Vagina (tissue), 2 donors: ENCODE results near the gene CARD9. TPM values are rescaled to one million over a fixed set of nuclear protein-coding genes. Genes with fewer than 3 reads are reported as not detected.

Source experiments
- DNase-seq, 2 donors: peaks; one replicate each; pipeline ENCODE4 v3.0.0-alpha.2; 2017; ENCODE audit errors: extremely low spot score in 2 of 2
- H3K27ac ChIP-seq: fragments of 200-600 bp; sonication (generic); one replicate; pipeline ENCODE4 v1.5.1; 2019
- H3K27me3 ChIP-seq: fragments of 200-600 bp; sonication (generic); one replicate; pipeline ENCODE4 v1.5.1; 2019
- H3K36me3 ChIP-seq, 2 donors: fragments of 200-600 bp; sonication (generic); one replicate each; pipeline ENCODE4 v1.5.1; 2017 to 2019
- H3K4me1 ChIP-seq: fragments of 200-600 bp; sonication (generic); one replicate; pipeline ENCODE4 v1.5.1; 2019
- H3K4me3 ChIP-seq, 2 donors: fragments of 200-600 bp; sonication (generic); 1 replicate in 1 of 2; 2 replicates in 1 of 2; pipeline ENCODE4 v1.5.1; 2016 to 2019
- H3K9me3 ChIP-seq: fragments of 200-600 bp; sonication (generic); one replicate; pipeline ENCODE4 v1.5.1; 2019
- POLR2A ChIP-seq, 2 donors: fragments of 450-650 bp; IDR thresholded peaks; one replicate each; pipeline ENCODE4 v1.6.1; 2017; ENCODE audit warnings: antibody characterized with exemption in 2 of 2, mild to moderate bottlenecking in 2 of 2, moderate library complexity in 2 of 2
- POLR2AphosphoS5 ChIP-seq, 2 donors: sonication (generic); formaldehyde crosslinking; IDR thresholded peaks; one replicate each; pipeline ENCODE4 v1.9.0; 2017; ENCODE audit warnings: antibody characterized with exemption in 2 of 2, mild to moderate bottlenecking in 2 of 2, low read depth in 1 of 2; ENCODE audit not compliant: insufficient read depth in 1 of 2
- intact Hi-C: fragments of 100-400 bp; cut with DNase I; formaldehyde crosslinking; loops from one replicate; pipeline ENCODE4 v1.15.1; 2023
- total RNA-seq: library from RNA; depleted of rRNA; stranded (reverse); fragments of >200 nt; gene quantifications from one replicate; pipeline ENCODE4 v1.2.3, GENCODE V29; 2016
- TF ChIP-seq, protein P1 (sequence below), 3 experiments: fragments of 450-650 bp in 2 of 3; fragments of 200-600 bp in 1 of 3; sonication (generic) in 1 of 3; IDR thresholded peaks; one replicate each; pipeline ENCODE4 v1.5.1; 2017 to 2019; ENCODE audit warnings: antibody characterized with exemption in 3 of 3, mild to moderate bottlenecking in 2 of 3, moderate library complexity in 2 of 3

Gene CARD9
- total RNA-seq, 1 donor from 2014 or later, result 16.9 TPM

DNA sequence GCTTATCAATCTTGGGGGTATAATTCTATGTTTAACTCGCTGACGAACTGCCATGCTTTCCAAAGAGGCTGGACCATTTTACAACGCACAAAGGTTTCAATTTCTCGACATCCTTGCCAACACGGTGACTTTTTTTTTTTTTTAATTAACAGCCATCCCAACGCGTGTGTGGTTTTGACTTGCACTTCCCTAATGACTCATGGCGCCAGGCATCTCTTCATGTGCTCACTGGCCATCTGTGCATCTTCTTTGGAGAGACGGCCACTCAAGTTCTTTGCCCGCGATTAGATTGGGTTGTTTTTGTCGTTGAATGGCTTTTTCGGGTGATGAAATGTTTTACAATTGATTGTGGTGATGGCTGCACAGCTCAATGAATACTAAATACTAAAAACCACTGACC, 12.5 kb upstream of the CARD9 start:
- intact Hi-C loops, result no loop called here
- Histone ChIP-seq H3K36me3 (peaks cover 0 to 79% of the 10 kb centered on the region in 2 donors), H3K4me3 (no peak overlapping the region), H3K27me3 (no peaks in the 10 kb centered on the region), H3K4me1 (no peaks in the 10 kb centered on the region), H3K9me3 (no peaks in the 10 kb centered on the region), H3K27ac (no peak overlapping the region)
- no peak for TF ChIP-seq POLR2A (IDR thresholded peaks at IDR 0.05)
- TF ChIP-seq, protein P1, sequence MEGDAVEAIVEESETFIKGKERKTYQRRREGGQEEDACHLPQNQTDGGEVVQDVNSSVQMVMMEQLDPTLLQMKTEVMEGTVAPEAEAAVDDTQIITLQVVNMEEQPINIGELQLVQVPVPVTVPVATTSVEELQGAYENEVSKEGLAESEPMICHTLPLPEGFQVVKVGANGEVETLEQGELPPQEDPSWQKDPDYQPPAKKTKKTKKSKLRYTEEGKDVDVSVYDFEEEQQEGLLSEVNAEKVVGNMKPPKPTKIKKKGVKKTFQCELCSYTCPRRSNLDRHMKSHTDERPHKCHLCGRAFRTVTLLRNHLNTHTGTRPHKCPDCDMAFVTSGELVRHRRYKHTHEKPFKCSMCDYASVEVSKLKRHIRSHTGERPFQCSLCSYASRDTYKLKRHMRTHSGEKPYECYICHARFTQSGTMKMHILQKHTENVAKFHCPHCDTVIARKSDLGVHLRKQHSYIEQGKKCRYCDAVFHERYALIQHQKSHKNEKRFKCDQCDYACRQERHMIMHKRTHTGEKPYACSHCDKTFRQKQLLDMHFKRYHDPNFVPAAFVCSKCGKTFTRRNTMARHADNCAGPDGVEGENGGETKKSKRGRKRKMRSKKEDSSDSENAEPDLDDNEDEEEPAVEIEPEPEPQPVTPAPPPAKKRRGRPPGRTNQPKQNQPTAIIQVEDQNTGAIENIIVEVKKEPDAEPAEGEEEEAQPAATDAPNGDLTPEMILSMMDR (IDR thresholded peaks at IDR 0.05), result no peak
- no peak for TF ChIP-seq POLR2AphosphoS5 (IDR thresholded peaks at IDR 0.05; ENCODE audit: insufficient read depth in 1 of 2, low read depth in 1 of 2)
- no peak for DNase-seq

DNA sequence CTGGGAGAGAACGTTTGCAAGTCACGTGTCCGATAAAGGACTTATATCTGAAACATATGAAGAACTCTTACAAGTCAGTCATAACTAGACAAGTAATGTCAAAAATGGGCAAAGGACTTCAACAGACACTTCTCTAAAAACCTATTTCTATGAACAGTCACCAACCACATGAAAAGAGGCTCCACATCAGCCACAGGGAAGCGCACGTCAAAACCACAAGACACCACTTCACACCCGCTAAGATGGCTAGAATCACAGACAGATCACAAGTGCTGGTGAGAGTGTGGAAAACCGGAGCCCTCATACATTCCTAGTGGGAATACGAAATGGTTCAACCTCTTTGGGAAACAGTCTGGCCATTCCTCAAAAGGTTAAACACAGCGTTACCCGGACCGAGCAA, 11.5 kb upstream of the CARD9 start:
- Histone ChIP-seq H3K4me3 (no peak overlapping the region), H3K9me3 (no peaks in the 10 kb centered on the region), H3K27me3 (no peaks in the 10 kb centered on the region), H3K27ac (no peak overlapping the region), H3K4me1 (no peaks in the 10 kb centered on the region), H3K36me3 (peaks cover 0 to 85% of the 10 kb centered on the region in 2 donors)
- no peak for TF ChIP-seq POLR2AphosphoS5 (IDR thresholded peaks at IDR 0.05; ENCODE audit: insufficient read depth in 1 of 2, low read depth in 1 of 2)
- TF ChIP-seq, protein P1 (IDR thresholded peaks at IDR 0.05), result no peak
- no peak for TF ChIP-seq POLR2A (IDR thresholded peaks at IDR 0.05)
- no peak for DNase-seq
- intact Hi-C loops, result no loop called here

DNA sequence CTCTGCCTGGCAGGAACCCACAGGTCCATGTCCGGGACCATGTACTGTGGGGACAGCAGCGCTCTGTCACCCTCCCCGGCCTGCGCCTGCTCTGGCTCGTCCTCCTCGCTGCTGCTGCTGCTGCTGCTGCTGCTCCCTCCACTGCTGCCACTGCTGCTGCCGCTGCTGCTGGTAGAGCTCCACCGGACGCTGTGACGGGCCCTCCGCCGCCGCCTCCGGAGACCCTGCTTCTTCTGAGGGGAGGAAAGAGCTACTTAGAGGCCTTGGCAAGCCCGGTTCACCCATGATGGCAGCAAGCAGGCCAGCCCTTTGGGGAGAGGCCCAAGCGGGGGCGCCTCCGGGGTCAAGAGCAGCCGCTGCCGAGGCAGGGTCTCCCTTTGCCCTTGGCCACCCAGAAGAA, 10.0 kb upstream of the CARD9 start:
- Histone ChIP-seq H3K36me3 (peaks cover 0 to 72% of the 10 kb centered on the region in 2 donors), H3K27me3 (no peaks in the 10 kb centered on the region)
- intact Hi-C loops, result no loop called here

DNA sequence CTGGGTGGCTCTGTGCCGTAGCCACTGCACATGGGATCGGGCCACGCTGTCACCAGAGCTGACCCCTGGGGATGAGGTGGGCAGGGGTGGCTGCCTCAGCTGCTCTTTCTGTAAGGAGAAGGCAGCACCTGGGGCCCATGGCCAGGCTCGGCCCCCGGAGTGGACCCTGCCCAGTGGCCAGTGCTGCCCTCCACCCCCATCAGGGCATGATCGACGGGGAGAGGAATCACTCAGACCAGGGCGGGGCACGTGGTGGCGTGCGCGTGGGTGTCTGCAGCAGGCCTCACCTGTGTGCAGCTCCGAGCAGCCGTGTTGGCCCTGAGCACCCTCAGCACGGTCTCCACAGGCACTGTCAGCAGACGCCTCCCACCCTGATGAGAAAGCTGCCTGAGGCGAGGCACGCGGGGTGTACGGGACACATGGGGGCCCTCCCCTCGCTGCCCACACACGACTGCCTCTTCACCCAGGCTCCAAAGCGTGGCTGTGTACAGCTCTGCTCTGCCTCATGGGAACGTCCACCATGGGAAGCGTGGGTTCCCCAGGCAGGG, 8.6 kb upstream of the CARD9 start:
- H3K4me3 ChIP-seq, result no peak overlapping the region
- DNase-seq, result no peak
- TF ChIP-seq, protein P1 (IDR thresholded peaks at IDR 0.05), result no peak
- TF ChIP-seq POLR2AphosphoS5 (IDR thresholded peaks at IDR 0.05; ENCODE audit: insufficient read depth in 1 of 2, low read depth in 1 of 2), result no peak
- peaks cover 0 to 58% of the 10 kb centered on the region in 2 donors for H3K36me3 ChIP-seq
- H3K9me3 ChIP-seq, result no peaks in the 10 kb centered on the region
- H3K27me3 ChIP-seq, result no peaks in the 10 kb centered on the region
- intact Hi-C loops, result no loop called here
- H3K4me1 ChIP-seq, result no peaks in the 10 kb centered on the region
- H3K27ac ChIP-seq, result no peak overlapping the region

More for the DNA sequence above, 10.0 kb upstream of the CARD9 start:
- H3K9me3 ChIP-seq, result no peaks in the 10 kb centered on the region
- TF ChIP-seq POLR2A (IDR thresholded peaks at IDR 0.05) (no peak), POLR2AphosphoS5 (IDR thresholded peaks at IDR 0.05; ENCODE audit: insufficient read depth in 1 of 2, low read depth in 1 of 2) (no peak)
- TF ChIP-seq, protein P1 (IDR thresholded peaks at IDR 0.05), result no peak
- no peak overlapping the region for H3K27ac ChIP-seq
- H3K4me3 ChIP-seq, result no peak overlapping the region
- no peak for DNase-seq
- H3K4me1 ChIP-seq, result no peaks in the 10 kb centered on the region

DNA sequence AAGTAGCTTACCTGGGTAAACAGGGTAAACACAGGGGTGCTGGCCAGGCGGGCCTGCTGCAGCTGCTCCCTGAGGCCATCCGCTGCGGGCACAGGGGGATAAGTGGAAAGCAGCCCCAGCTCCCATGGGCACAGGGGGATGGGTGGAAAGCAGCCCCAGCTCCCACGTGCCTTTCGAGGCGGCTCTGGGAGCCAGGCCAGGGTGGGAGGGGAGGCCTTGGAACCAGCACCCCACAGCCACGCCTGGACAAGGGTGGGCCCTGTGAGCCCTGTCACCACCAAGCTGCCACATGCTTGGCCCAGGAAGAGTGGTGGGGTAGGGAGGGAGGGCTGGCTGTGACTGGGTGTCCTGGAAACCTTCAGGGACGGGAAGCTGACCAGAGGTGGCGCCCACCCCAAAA, 7.8 kb upstream of the CARD9 start:
- Histone ChIP-seq H3K27ac (no peak overlapping the region), H3K4me3 (no peak overlapping the region), H3K36me3 (peaks cover 0 to 54% of the 10 kb centered on the region in 2 donors), H3K27me3 (no peaks in the 10 kb centered on the region), H3K9me3 (no peaks in the 10 kb centered on the region), H3K4me1 (no peaks in the 10 kb centered on the region)
- TF ChIP-seq POLR2AphosphoS5 (IDR thresholded peaks at IDR 0.05; ENCODE audit: insufficient read depth in 1 of 2, low read depth in 1 of 2), result no peak
- TF ChIP-seq POLR2A (IDR thresholded peaks at IDR 0.05), result no peak
- TF ChIP-seq, protein P1 (IDR thresholded peaks at IDR 0.05), result no peak
- DNase-seq, result no peak
- intact Hi-C loops, result no loop called here
